Liver (tissue), 9 donors: ENCODE results near the gene ZGLP1. TPM values are rescaled to one million over a fixed set of nuclear protein-coding genes. Genes with fewer than 3 reads are reported as not detected.

Experiments used
- DNase-seq: peaks from one replicate; pipeline ENCODE4 v3.0.0-alpha.2; 2017; ENCODE audit warnings: low spot score
- H3K27ac ChIP-seq, 2 donors: one replicate each; pipeline ENCODE4 v1.7.0; 2013; ENCODE audit warnings: inconsistent platforms in 2 of 2, low read length in 2 of 2, control low read depth in 1 of 2, low read depth in 1 of 2, mild to moderate bottlenecking in 1 of 2
- H3K27me3 ChIP-seq, 4 donors: one replicate each; pipeline versions ENCODE4 v1.6.1 to v1.7.0; 2013; ENCODE audit warnings: low read length in 3 of 4, inconsistent platforms in 1 of 4, mild to moderate bottlenecking in 1 of 4, moderate library complexity in 1 of 4; ENCODE audit not compliant: control insufficient read depth in 4 of 4, insufficient read depth in 4 of 4
- H3K36me3 ChIP-seq, 4 donors: one replicate each; pipeline versions ENCODE4 v1.6.1 to v1.7.0; 2013; ENCODE audit warnings: low read length in 3 of 4, mild to moderate bottlenecking in 3 of 4, low read depth in 1 of 4, moderate library complexity in 1 of 4; ENCODE audit not compliant: control insufficient read depth in 4 of 4, insufficient read depth in 3 of 4
- H3K4me1 ChIP-seq, 4 donors: one replicate each; pipeline versions ENCODE4 v1.6.1 to v1.7.0; 2013; ENCODE audit warnings: low read length in 3 of 4, mild to moderate bottlenecking in 3 of 4, moderate library complexity in 1 of 4; ENCODE audit not compliant: control insufficient read depth in 4 of 4, insufficient read depth in 4 of 4
- H3K4me3 ChIP-seq, 3 donors: one replicate each; pipeline versions ENCODE4 v1.6.1 to v1.7.0; 2013; ENCODE audit warnings: low read length in 3 of 3, control low read depth in 1 of 3, low read depth in 1 of 3, mild to moderate bottlenecking in 1 of 3
- H3K9ac ChIP-seq, 2 donors: one replicate each; pipeline ENCODE4 v1.7.0; 2013; ENCODE audit warnings: low read length in 2 of 2, mild to moderate bottlenecking in 2 of 2, moderate library complexity in 2 of 2, control low read depth in 1 of 2, low read depth in 1 of 2
- H3K9me3 ChIP-seq, 4 donors: one replicate each; pipeline versions ENCODE4 v1.6.1 to v1.7.0; 2013; ENCODE audit warnings: low read length in 3 of 4; ENCODE audit not compliant: control insufficient read depth in 4 of 4
- EGR1 ChIP-seq, 2 donors: IDR thresholded peaks; 2 replicates each; pipeline ENCODE4 v1.6.1; 2016 to 2018; ENCODE audit warnings: antibody characterized with exemption in 2 of 2, low read depth in 2 of 2
- FOXA1 ChIP-seq: IDR thresholded peaks from 2 replicates; pipeline ENCODE4 v1.6.1; 2016; ENCODE audit warnings: antibody characterized with exemption
- FOXA2 ChIP-seq: IDR thresholded peaks from 2 replicates; pipeline ENCODE4 v1.6.1; 2016; ENCODE audit warnings: antibody characterized with exemption
- GABPA ChIP-seq, 2 donors: IDR thresholded peaks in 1 of 2; conservative IDR thresholded peaks in 1 of 2; 2 replicates each; pipeline ENCODE4 v1.6.1; 2016; ENCODE audit warnings: antibody characterized with exemption in 2 of 2, mild to moderate bottlenecking in 1 of 2, moderate library complexity in 1 of 2
- HNF4A ChIP-seq, 2 donors: conservative IDR thresholded peaks; 2 replicates each; pipeline ENCODE4 v1.6.1; 2016; ENCODE audit warnings: antibody characterized with exemption in 2 of 2, mild to moderate bottlenecking in 2 of 2
- HNF4G ChIP-seq: IDR thresholded peaks from 2 replicates; pipeline ENCODE4 v1.6.1; 2016; ENCODE audit warnings: antibody characterized with exemption
- JUND ChIP-seq, 2 donors: IDR thresholded peaks; 2 replicates each; pipeline ENCODE4 v1.6.1; 2016; ENCODE audit warnings: antibody characterized with exemption in 2 of 2
- RAD21 ChIP-seq, 2 donors: IDR thresholded peaks; 2 replicates each; pipeline ENCODE4 v1.6.1; 2016; ENCODE audit warnings: antibody characterized with exemption in 2 of 2, mild to moderate bottlenecking in 2 of 2
- RXRA ChIP-seq, 2 donors: IDR thresholded peaks; 2 replicates each; pipeline ENCODE4 v1.6.1; 2017 to 2018; ENCODE audit warnings: antibody characterized with exemption in 2 of 2, mild to moderate bottlenecking in 1 of 2
- SP1 ChIP-seq: IDR thresholded peaks from 2 replicates; pipeline ENCODE4 v1.6.1; 2018; ENCODE audit warnings: antibody characterized with exemption, mild to moderate bottlenecking
- YY1 ChIP-seq: IDR thresholded peaks from 2 replicates; pipeline ENCODE4 v1.6.1; 2016; ENCODE audit warnings: antibody characterized with exemption, mild to moderate bottlenecking
- WGBS: extraction: QIAGEN DNeasy Blood & Tissue Kit; methylation state at CpG from one replicate; pipeline ENCODE4 v1.1.7; 2013; 5-methylcytosine and 5-hydroxymethylcytosine counted together
- polyA plus RNA-seq, 2 donors: library from polyadenylated mRNA; stranded (reverse) in 1 of 2; unstranded in 1 of 2; fragments of 200-250 nt in 1 of 2; fragments of >200 nt in 1 of 2; fragmentation: Nextera tagmentation in 1 of 2; extraction: Ambion mirVana in 1 of 2; gene quantifications; one replicate each; pipeline versions ENCODE4 v1.2.1 to v1.2.3, GENCODE V29; 2013 to 2015
- total RNA-seq, 2 donors: library from RNA; depleted of rRNA; stranded (reverse); fragments of >200 nt; gene quantifications; one replicate each; pipeline ENCODE4 v1.2.3, GENCODE V29; 2014
- TF ChIP-seq, protein P1 (sequence below): IDR thresholded peaks from 2 replicates; pipeline ENCODE4 v1.6.1; 2016; ENCODE audit warnings: antibody characterized with exemption
- TF ChIP-seq, protein P2 (sequence below): IDR thresholded peaks from 2 replicates; pipeline ENCODE4 v1.6.1; 2016; ENCODE audit warnings: antibody characterized with exemption, mild to moderate bottlenecking
- TF ChIP-seq, protein P3 (sequence below): fragments of 150-350 bp; IDR thresholded peaks from 2 replicates; pipeline ENCODE4 v1.5.1; 2017; ENCODE audit warnings: improper control_type of control experiment, low read depth, low read length; ENCODE audit not compliant: missing input control
- TF ChIP-seq, protein P4 (sequence below): IDR thresholded peaks from 2 replicates; pipeline ENCODE4 v1.6.1; 2016; ENCODE audit warnings: antibody characterized with exemption
- donor health status: healthy.
- donor health status: healthy.
- donor health status: healthy.
- donor health status: healthy.
- donor health status: healthy.

The ZGLP1 gene
- total and polyA plus RNA-seq, 4 donors, result 0.61 to 1.2 (median 0.82) TPM

DNA sequence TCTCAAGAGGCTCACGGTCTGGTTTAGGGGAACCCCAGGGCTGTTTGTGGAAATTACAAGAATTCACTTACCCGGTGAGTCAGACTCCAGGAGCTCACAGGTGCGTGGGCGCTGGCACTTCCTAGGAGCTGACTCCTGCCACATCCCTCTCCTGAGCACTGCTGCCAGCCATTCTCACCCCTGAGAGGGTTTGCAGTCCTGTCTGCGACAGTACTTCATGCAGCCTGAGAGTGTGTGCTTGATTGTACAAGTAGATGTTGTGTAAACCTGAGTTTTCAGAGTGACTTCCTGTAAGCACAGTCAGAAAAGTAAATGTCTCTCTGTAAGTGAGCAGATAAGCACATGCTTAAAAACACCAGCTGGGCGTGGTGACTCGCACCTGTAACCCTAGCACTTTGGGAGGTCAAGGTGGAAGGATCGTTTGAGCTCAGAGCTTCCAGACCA, 49.5 kb downstream of the ZGLP1 start:
- H3K9me3 ChIP-seq, result no peaks in the 10 kb centered on the region
- H3K4me3 ChIP-seq, result no peak overlapping the region
- TF ChIP-seq, protein P1, sequence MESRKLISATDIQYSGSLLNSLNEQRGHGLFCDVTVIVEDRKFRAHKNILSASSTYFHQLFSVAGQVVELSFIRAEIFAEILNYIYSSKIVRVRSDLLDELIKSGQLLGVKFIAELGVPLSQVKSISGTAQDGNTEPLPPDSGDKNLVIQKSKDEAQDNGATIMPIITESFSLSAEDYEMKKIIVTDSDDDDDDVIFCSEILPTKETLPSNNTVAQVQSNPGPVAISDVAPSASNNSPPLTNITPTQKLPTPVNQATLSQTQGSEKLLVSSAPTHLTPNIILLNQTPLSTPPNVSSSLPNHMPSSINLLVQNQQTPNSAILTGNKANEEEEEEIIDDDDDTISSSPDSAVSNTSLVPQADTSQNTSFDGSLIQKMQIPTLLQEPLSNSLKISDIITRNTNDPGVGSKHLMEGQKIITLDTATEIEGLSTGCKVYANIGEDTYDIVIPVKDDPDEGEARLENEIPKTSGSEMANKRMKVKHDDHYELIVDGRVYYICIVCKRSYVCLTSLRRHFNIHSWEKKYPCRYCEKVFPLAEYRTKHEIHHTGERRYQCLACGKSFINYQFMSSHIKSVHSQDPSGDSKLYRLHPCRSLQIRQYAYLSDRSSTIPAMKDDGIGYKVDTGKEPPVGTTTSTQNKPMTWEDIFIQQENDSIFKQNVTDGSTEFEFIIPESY, result no peak
- TF ChIP-seq, protein P2, sequence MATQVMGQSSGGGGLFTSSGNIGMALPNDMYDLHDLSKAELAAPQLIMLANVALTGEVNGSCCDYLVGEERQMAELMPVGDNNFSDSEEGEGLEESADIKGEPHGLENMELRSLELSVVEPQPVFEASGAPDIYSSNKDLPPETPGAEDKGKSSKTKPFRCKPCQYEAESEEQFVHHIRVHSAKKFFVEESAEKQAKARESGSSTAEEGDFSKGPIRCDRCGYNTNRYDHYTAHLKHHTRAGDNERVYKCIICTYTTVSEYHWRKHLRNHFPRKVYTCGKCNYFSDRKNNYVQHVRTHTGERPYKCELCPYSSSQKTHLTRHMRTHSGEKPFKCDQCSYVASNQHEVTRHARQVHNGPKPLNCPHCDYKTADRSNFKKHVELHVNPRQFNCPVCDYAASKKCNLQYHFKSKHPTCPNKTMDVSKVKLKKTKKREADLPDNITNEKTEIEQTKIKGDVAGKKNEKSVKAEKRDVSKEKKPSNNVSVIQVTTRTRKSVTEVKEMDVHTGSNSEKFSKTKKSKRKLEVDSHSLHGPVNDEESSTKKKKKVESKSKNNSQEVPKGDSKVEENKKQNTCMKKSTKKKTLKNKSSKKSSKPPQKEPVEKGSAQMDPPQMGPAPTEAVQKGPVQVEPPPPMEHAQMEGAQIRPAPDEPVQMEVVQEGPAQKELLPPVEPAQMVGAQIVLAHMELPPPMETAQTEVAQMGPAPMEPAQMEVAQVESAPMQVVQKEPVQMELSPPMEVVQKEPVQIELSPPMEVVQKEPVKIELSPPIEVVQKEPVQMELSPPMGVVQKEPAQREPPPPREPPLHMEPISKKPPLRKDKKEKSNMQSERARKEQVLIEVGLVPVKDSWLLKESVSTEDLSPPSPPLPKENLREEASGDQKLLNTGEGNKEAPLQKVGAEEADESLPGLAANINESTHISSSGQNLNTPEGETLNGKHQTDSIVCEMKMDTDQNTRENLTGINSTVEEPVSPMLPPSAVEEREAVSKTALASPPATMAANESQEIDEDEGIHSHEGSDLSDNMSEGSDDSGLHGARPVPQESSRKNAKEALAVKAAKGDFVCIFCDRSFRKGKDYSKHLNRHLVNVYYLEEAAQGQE, result no peak
- TF ChIP-seq HNF4G (no peak), SP1 (no peak), RAD21 (IDR thresholded peaks at IDR 0.05) (no peak), JUND (IDR thresholded peaks at IDR 0.05) (no peak), YY1 (no peak), FOXA1 (no peak)
- H3K9ac ChIP-seq, result no peak overlapping the region
- peaks cover 8 to 27% (median 14%) of the 10 kb centered on the region in 4 donors for H3K36me3 ChIP-seq
- WGBS, result 83% methylated on average over 8 of the region's 8 CpGs
- H3K27ac ChIP-seq, result no peak overlapping the region
- no peak for DNase-seq
- no peaks in the 10 kb centered on the region for H3K27me3 ChIP-seq
- H3K4me1 ChIP-seq, result peaks cover 0 to 5% (median 3%) of the 10 kb centered on the region in 4 donors

DNA sequence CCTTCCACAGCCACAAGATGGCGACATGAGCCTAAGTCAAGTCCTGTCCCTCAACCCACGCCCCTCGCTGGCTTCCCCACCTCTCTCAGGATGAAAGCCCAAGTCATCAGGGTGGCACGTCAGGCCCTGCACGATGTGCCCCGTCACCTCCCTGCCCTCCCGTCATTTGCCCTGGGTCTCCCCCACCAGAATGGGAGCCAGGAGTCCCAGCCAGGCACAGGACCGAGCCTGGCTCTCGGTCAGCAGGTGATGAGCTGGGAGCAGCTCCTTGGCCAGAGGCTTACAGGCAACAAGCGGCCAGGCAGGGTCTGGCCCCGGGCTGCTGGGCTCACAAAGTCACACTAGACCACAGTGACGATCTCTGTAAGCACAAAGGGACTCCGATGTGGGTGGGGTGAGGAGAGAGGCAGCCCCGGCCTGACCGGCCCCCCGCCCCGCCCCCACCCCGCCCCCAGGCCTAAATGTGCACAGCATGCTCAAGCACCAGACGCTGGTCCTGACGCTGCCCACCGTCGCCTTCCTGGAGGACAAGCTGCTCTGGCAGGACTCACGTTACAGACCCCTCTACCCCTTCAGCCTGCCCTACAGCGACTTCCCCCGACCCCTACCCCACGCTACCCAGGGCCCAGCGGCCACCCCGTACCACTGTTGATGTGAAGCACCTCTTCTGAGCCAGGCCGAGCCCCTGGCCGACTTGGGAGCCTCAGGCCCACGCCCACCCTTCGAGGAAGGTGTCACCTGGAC, 50.3 kb downstream of the ZGLP1 start:
- no peak overlapping the region for H3K9ac ChIP-seq
- peak; percentile 72 to 83 for TF ChIP-seq RAD21 (IDR thresholded peaks at IDR 0.05)
- no peak for TF ChIP-seq FOXA2
- no peak overlapping the region for H3K27ac ChIP-seq
- no peaks in the 10 kb centered on the region for H3K9me3 ChIP-seq
- H3K36me3 ChIP-seq, result peaks cover 10 to 32% (median 19%) of the 10 kb centered on the region in 4 donors
- peak; percentile 84 for DNase-seq
- no peaks in the 10 kb centered on the region for H3K27me3 ChIP-seq
- WGBS, result 69% methylated on average over 32 of the region's 32 CpGs
- H3K4me1 ChIP-seq, result peaks cover 0 to 5% (median 3%) of the 10 kb centered on the region in 4 donors
- no peak overlapping the region for H3K4me3 ChIP-seq

DNA sequence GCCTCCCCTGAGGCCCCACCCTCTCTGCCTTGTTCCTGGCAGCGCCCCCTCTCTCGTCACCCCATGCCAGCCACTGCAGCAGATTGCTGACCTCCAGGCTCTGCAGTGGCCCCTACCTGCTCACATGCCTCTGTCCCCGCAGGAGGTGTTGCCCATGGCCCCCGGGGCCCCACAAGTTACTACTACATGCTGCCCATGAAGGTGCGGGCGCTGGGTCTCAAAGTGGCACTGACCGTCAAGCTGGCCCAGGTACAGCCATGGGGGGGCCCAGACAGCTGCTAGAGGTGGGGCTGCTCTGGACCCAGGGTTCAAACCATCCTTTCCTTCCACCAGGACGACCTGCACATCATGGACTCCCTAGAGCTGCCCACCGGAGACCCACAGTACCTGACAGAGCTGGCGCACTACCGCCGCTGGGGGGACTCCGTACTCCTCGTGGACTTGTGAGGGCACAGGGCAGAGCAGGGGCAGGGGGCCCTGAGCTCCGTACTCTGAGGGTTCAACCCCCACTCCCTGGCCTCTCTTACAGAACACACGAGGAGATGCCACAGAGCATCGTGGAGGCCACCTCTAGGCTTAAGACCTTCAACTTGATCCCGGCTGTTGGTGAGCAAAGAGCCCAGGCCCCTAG, 51.4 kb downstream of the ZGLP1 start:
- H3K9ac ChIP-seq, result no peak overlapping the region
- peaks cover 10 to 40% (median 23%) of the 10 kb centered on the region in 4 donors for H3K36me3 ChIP-seq
- 97% methylated on average over 18 of the region's 18 CpGs for WGBS
- H3K4me3 ChIP-seq, result no peak overlapping the region
- no peaks in the 10 kb centered on the region for H3K27me3 ChIP-seq
- H3K4me1 ChIP-seq, result peaks cover 0 to 5% (median 3%) of the 10 kb centered on the region in 4 donors
- no peak overlapping the region for H3K27ac ChIP-seq
- no peaks in the 10 kb centered on the region for H3K9me3 ChIP-seq
- DNase-seq, result no peak
- TF ChIP-seq RXRA (IDR thresholded peaks at IDR 0.05) (no peak), HNF4A (conservative IDR thresholded peaks at IDR 0.05) (no peak), SP1 (no peak), GABPA (IDR thresholded peaks at IDR 0.05 in 1 of 2, conservative IDR thresholded peaks at IDR 0.05 in 1 of 2) (no peak), EGR1 (IDR thresholded peaks at IDR 0.05; ENCODE audit: low read depth in 2 of 2) (no peak), RAD21 (IDR thresholded peaks at IDR 0.05) (no peak)
- TF ChIP-seq, protein P3, sequence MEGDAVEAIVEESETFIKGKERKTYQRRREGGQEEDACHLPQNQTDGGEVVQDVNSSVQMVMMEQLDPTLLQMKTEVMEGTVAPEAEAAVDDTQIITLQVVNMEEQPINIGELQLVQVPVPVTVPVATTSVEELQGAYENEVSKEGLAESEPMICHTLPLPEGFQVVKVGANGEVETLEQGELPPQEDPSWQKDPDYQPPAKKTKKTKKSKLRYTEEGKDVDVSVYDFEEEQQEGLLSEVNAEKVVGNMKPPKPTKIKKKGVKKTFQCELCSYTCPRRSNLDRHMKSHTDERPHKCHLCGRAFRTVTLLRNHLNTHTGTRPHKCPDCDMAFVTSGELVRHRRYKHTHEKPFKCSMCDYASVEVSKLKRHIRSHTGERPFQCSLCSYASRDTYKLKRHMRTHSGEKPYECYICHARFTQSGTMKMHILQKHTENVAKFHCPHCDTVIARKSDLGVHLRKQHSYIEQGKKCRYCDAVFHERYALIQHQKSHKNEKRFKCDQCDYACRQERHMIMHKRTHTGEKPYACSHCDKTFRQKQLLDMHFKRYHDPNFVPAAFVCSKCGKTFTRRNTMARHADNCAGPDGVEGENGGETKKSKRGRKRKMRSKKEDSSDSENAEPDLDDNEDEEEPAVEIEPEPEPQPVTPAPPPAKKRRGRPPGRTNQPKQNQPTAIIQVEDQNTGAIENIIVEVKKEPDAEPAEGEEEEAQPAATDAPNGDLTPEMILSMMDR, result no peak
- TF ChIP-seq, protein P4, sequence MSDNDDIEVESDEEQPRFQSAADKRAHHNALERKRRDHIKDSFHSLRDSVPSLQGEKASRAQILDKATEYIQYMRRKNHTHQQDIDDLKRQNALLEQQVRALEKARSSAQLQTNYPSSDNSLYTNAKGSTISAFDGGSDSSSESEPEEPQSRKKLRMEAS, result no peak
- TF ChIP-seq, protein P1, result no peak
